Upper lobe of right lung (tissue), 1 donor: ENCODE measurements around the gene TNFRSF6B. TPM values are rescaled to one million over a fixed set of nuclear protein-coding genes. Genes with fewer than 3 reads are reported as not detected.
"Not testable (repeated sequence)": the region's sequence is repeated elsewhere in the genome, so short reads cannot be mapped to it uniquely, and the experiment has no call there.

Source experiments
- ATAC-seq: fragments of 200-7000 bp; cut with Tn5 transposase; one replicate; pipeline ENCODE4 v1.9.1; 2020; ENCODE audit warnings: mild to moderate bottlenecking, moderate library complexity
- DNase-seq: peaks from one replicate; pipeline ENCODE4 v3.0.0-alpha.2; 2020
- H3K27ac ChIP-seq: fragments of 200-600 bp; one replicate; pipeline ENCODE4 v1.8.0; 2022
- H3K27me3 ChIP-seq: fragments of 200-600 bp; one replicate; pipeline ENCODE4 v1.8.0; 2022; ENCODE audit warnings: mild to moderate bottlenecking
- H3K36me3 ChIP-seq: fragments of 200-600 bp; one replicate; pipeline ENCODE4 v1.8.0; 2022
- H3K4me1 ChIP-seq: fragments of 200-600 bp; one replicate; pipeline ENCODE4 v1.8.0; 2022
- H3K4me3 ChIP-seq: fragments of 200-600 bp; one replicate; pipeline ENCODE4 v1.8.0; 2022; ENCODE audit warnings: mild to moderate bottlenecking
- H3K9me3 ChIP-seq: fragments of 200-600 bp; one replicate; pipeline ENCODE4 v1.8.0; 2022
- intact Hi-C: fragments of 100-400 bp; cut with DNase I; formaldehyde crosslinking; loops from one replicate; pipeline ENCODE4 v1.11.0; 2022
- long read RNA-seq: library from polyadenylated mRNA; unstranded; transcript quantifications from one replicate; pipeline ENCODE4 v2.0.0, GENCODE V29; 2021
- total RNA-seq: library from RNA; stranded (reverse); fragmentation: NEBNext Ultra II Directional; extraction: Animal tissue kit (Norgen Biotek cat#: 25700); gene quantifications from one replicate; pipeline ENCODE4 v1.2.1, GENCODE V29; 2021
- TF ChIP-seq, protein P1 (sequence below): fragments of 200-600 bp; IDR thresholded peaks from one replicate; pipeline ENCODE4 v1.8.0; 2022; ENCODE audit warnings: antibody characterized with exemption
- donor health status: DM: no; HTN: yes; CAD: no; lungs with severe emphysema.

The TNFRSF6B gene, protein sequence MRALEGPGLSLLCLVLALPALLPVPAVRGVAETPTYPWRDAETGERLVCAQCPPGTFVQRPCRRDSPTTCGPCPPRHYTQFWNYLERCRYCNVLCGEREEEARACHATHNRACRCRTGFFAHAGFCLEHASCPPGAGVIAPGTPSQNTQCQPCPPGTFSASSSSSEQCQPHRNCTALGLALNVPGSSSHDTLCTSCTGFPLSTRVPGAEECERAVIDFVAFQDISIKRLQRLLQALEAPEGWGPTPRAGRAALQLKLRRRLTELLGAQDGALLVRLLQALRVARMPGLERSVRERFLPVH
- total RNA-seq: 14.4 TPM
- long read RNA-seq, transcript TNFRSF6B-201 (3 exons, 1,141 nt): major isoform, 39 of 39 reads
- long read RNA-seq, partial matches to known transcripts: 0 of 39 reads
- long read RNA-seq, other reads (novel, unspliced or antisense): 0 of 39 reads

DNA sequence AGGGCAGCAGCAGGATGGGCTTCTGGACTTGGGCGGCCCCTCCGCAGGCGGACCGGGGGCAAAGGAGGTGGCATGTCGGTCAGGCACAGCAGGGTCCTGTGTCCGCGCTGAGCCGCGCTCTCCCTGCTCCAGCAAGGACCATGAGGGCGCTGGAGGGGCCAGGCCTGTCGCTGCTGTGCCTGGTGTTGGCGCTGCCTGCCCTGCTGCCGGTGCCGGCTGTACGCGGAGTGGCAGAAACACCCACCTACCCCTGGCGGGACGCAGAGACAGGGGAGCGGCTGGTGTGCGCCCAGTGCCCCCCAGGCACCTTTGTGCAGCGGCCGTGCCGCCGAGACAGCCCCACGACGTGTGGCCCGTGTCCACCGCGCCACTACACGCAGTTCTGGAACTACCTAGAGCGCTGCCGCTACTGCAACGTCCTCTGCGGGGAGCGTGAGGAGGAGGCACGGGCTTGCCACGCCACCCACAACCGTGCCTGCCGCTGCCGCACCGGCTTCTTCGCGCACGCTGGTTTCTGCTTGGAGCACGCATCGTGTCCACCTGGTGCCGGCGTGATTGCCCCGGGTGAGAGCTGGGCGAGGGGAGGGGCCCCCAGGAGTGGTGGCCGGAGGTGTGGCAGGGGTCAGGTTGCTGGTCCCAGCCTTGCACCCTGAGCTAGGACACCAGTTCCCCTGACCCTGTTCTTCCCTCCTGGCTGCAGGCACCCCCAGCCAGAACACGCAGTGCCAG lies at the start of gene TNFRSF6B:
Gene TNFRSF6B (plus strand): TSS at position 25 of the 729 bp plus-strand sequence. CDS start 116 bp downstream, at position 141.
- H3K9me3 ChIP-seq: no peaks in the 10 kb centered on the region
- peak within 1 kb of the TSS; percentile 29 for H3K4me3 ChIP-seq
- intact Hi-C loops: no loop called here
- TF ChIP-seq, protein P1, sequence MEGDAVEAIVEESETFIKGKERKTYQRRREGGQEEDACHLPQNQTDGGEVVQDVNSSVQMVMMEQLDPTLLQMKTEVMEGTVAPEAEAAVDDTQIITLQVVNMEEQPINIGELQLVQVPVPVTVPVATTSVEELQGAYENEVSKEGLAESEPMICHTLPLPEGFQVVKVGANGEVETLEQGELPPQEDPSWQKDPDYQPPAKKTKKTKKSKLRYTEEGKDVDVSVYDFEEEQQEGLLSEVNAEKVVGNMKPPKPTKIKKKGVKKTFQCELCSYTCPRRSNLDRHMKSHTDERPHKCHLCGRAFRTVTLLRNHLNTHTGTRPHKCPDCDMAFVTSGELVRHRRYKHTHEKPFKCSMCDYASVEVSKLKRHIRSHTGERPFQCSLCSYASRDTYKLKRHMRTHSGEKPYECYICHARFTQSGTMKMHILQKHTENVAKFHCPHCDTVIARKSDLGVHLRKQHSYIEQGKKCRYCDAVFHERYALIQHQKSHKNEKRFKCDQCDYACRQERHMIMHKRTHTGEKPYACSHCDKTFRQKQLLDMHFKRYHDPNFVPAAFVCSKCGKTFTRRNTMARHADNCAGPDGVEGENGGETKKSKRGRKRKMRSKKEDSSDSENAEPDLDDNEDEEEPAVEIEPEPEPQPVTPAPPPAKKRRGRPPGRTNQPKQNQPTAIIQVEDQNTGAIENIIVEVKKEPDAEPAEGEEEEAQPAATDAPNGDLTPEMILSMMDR: no peak
- peak within 1 kb of the TSS; percentile 42 for H3K27ac ChIP-seq
- H3K4me1 ChIP-seq: peaks cover 16% of the 10 kb centered on the region
- ATAC-seq (no peak), DNase-seq (peak; percentile 65)
- peaks cover 15% of the 10 kb centered on the region for H3K36me3 ChIP-seq
- H3K27me3 ChIP-seq: no peaks in the 10 kb centered on the region

DNA sequence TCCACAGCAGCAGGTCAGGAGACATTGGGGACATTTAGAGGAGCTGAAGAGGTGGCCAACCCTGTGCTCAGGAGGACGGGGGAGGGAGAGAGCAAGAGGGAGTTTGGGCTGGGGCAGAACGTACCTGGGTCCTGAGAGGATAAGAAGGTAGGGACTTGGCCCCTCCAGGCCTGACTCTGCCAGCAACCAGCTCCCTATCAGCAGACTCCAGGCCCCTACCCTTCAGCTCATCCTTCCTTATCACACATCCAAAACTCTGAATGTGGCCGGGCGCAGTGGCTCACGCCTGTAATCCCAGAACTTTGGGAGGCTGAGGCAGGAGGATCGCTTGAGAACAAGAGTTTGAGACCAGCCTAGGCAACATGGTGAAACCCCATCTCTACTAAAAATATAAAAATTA lies 48.3 kb upstream of the TNFRSF6B start:
- Histone ChIP-seq H3K27me3 (no peaks in the 10 kb centered on the region), H3K4me1 (peaks cover 10% of the 10 kb centered on the region), H3K4me3 (no peak overlapping the region), H3K27ac (no peak overlapping the region), H3K36me3 (no peaks in the 10 kb centered on the region), H3K9me3 (no peaks in the 10 kb centered on the region)
- intact Hi-C loops: no loop called here
- DNase-seq (no peak), ATAC-seq (no peak)
- TF ChIP-seq, protein P1: no peak

DNA sequence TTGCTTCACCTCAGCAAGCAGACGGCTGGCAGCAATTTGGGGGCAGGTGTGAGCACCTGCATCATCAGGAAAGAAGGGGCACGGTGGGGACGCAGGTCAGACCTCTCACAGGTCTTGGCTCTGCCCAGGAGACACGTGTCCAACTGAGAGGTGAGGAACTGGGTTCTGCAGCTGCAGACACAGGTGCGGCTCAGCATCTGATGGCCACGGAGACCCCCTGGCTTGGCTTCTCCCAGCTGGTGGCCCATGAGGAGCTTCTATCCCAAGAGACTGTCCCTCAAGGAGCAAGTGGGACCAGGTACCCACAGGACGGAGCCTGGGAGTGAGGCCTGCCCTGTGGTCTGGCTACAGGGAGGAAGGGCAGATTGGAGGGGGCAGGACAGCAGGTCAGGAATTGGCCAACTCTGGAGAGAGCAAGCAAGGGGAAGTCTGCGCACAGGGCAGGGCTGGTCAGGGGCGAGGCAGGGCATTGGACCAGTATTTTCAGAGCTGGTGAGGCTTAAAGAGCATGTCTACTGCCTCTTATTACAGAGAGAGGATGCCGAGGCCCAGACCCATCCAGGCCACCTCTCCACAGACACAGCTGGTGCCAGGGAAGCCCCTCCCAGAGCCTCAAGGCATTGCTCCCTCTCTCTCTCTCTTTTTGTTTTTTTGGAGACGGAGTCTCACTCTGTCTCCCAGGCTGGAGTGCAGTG lies 47.4 kb upstream of the TNFRSF6B start:
- no peak for ATAC-seq
- TF ChIP-seq, protein P1: no peak
- Histone ChIP-seq H3K4me3 (no peak overlapping the region), H3K4me1 (peaks cover 12% of the 10 kb centered on the region), H3K27ac (no peak overlapping the region), H3K27me3 (no peaks in the 10 kb centered on the region), H3K36me3 (no peaks in the 10 kb centered on the region), H3K9me3 (no peaks in the 10 kb centered on the region)
- no peak for DNase-seq
- intact Hi-C loops: no loop called here

DNA sequence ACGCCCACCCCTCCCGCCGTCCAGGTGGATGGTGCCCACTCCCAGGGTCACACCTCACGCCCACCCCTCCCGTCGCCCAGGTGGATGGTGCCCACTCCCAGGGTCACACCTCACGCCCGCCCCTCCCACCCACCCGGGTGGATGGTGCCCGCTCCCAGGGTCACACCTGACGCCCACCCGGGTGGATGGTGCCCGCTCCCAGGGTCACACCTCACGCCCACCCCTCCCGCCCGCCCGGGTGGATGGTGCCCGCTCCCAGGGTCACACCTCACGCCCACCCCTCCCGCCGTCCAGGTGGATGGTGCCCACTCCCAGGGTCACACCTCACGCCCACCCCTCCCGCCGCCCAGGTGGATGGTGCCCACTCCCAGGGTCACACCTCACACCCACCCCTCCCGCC lies 46.0 kb upstream of the TNFRSF6B start:
- H3K9me3 ChIP-seq, H3K27ac ChIP-seq, ATAC-seq, H3K27me3 ChIP-seq, intact Hi-C loops, H3K36me3 ChIP-seq, DNase-seq, H3K4me3 ChIP-seq: not testable (repeated sequence)
- H3K4me1 ChIP-seq: peaks cover 12% of the 10 kb centered on the region

DNA sequence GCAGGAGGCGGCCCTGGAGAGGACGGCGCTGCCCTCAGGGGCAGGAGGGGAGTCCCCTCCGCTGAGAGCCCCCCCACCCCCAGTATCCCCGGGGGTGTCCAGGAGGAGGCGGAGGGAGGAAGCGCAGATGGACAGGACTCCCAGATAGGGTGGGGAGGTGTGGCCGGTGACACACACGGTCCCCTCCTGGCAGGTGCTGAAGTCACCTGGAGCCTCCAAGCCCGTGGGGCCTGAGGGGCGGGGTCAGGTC lies 44.6 kb upstream of the TNFRSF6B start:
- TF ChIP-seq, protein P1: no peak
- no peaks in the 10 kb centered on the region for H3K9me3 ChIP-seq
- ATAC-seq (peak; percentile 5), DNase-seq (no peak)
- H3K4me1 ChIP-seq: peaks cover 12% of the 10 kb centered on the region
- no peaks in the 10 kb centered on the region for H3K27me3 ChIP-seq
- H3K4me3 ChIP-seq: peak overlapping the region; percentile 57
- intact Hi-C loops: no loop called here
- no peaks in the 10 kb centered on the region for H3K36me3 ChIP-seq
- H3K27ac ChIP-seq: no peak overlapping the region
